Subcutaneous abdominal adipose tissue (tissue), 5 donors: Measurements from ENCODE around the gene CGB3.

Experiments used
- H3K27ac ChIP-seq: one replicate; pipeline ENCODE4 v1.7.0; 2013; ENCODE audit warnings: low read depth, mild to moderate bottlenecking, inconsistent platforms, low read length, moderate library complexity
- H3K27me3 ChIP-seq, 5 donors: one replicate each; pipeline ENCODE4 v1.7.0; 2013; ENCODE audit warnings: low read length in 5 of 5, inconsistent platforms in 1 of 5; ENCODE audit not compliant: control insufficient read depth in 5 of 5, insufficient read depth in 4 of 5
- H3K36me3 ChIP-seq, 5 donors: one replicate each; pipeline ENCODE4 v1.7.0; 2013; ENCODE audit warnings: low read length in 5 of 5; ENCODE audit not compliant: control insufficient read depth in 5 of 5, insufficient read depth in 5 of 5
- H3K4me1 ChIP-seq, 5 donors: one replicate each; pipeline ENCODE4 v1.7.0; 2013; ENCODE audit warnings: low read length in 5 of 5, mild to moderate bottlenecking in 3 of 5, moderate library complexity in 1 of 5; ENCODE audit not compliant: control insufficient read depth in 5 of 5, insufficient read depth in 5 of 5
- H3K4me3 ChIP-seq, 5 donors: one replicate each; pipeline ENCODE4 v1.7.0; 2013; ENCODE audit warnings: low read length in 5 of 5, low read depth in 1 of 5
- H3K9ac ChIP-seq, 5 donors: one replicate each; pipeline ENCODE4 v1.7.0; 2013; ENCODE audit warnings: low read length in 5 of 5, mild to moderate bottlenecking in 4 of 5, moderate library complexity in 3 of 5
- H3K9me3 ChIP-seq, 5 donors: one replicate each; pipeline ENCODE4 v1.7.0; 2013; ENCODE audit warnings: low read length in 5 of 5; ENCODE audit not compliant: control insufficient read depth in 5 of 5
- donor health status: healthy.
- donor health status: healthy.
- donor health status: healthy.
- donor health status: healthy.
- donor health status: healthy.

The CGB3 gene

GRCh38 chr19:48989701-48990291 lies 34.3 kb downstream of the CGB3 start:
- Histone ChIP-seq H3K27me3 (no peaks in the 10 kb centered on the region), H3K4me3 (peak overlapping the region in 1 of 5 donors; percentile 53), H3K9ac (no peak overlapping the region), H3K36me3 (peaks cover 0 to 38% (median 29%) of the 10 kb centered on the region in 5 donors), H3K27ac (peak overlapping the region; percentile 98), H3K9me3 (no peaks in the 10 kb centered on the region), H3K4me1 (peaks cover 6 to 64% (median 54%) of the 10 kb centered on the region in 5 donors)

GRCh38 chr19:48988860-48989259 lies 35.3 kb downstream of the CGB3 start:
- Histone ChIP-seq H3K36me3 (peaks cover 0 to 40% (median 32%) of the 10 kb centered on the region in 5 donors), H3K27ac (no peak overlapping the region), H3K9ac (peak overlapping the region in 1 of 5 donors; percentile 11), H3K4me1 (peaks cover 4 to 57% (median 46%) of the 10 kb centered on the region in 5 donors), H3K9me3 (no peaks in the 10 kb centered on the region), H3K27me3 (no peaks in the 10 kb centered on the region), H3K4me3 (no peak overlapping the region)

GRCh38 chr19:48988286-48988685 lies 35.8 kb downstream of the CGB3 start:
- no peak overlapping the region for H3K9ac ChIP-seq

DNA sequence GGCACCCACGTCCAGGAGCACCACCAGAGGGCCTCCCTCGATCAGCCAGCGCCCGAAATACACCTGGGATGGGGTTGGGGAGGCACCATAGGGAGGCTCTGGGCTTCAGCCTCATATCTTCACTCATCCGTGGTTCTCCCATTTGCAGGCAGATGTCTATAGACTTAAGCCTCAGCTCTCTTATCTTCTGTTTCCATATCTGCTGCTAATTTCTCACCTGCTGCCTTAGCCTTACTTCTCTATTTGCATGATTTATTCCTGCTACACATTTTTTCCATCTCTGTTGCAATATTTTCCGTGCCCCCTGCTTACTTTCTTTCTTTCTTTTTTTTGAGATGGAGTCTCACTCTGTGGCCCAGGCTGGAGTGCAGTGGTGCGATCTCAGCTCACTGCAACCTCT lies 36.8 kb downstream of the CGB3 start:
- Histone ChIP-seq H3K27ac (no peak overlapping the region), H3K9ac (no peak overlapping the region), H3K4me3 (no peak overlapping the region), H3K36me3 (peaks cover 3 to 54% (median 48%) of the 10 kb centered on the region in 5 donors), H3K27me3 (no peaks in the 10 kb centered on the region), H3K9me3 (no peaks in the 10 kb centered on the region), H3K4me1 (peaks cover 2 to 48% (median 36%) of the 10 kb centered on the region in 5 donors)

More at GRCh38 chr19:48988286-48988685, 35.8 kb downstream of the CGB3 start:
- H3K4me1 ChIP-seq: peaks cover 2 to 56% (median 44%) of the 10 kb centered on the region in 5 donors
- H3K4me3 ChIP-seq: no peak overlapping the region
- no peaks in the 10 kb centered on the region for H3K27me3 ChIP-seq
- no peak overlapping the region for H3K27ac ChIP-seq
- peaks cover 3 to 46% (median 38%) of the 10 kb centered on the region in 5 donors for H3K36me3 ChIP-seq
- no peaks in the 10 kb centered on the region for H3K9me3 ChIP-seq

DNA sequence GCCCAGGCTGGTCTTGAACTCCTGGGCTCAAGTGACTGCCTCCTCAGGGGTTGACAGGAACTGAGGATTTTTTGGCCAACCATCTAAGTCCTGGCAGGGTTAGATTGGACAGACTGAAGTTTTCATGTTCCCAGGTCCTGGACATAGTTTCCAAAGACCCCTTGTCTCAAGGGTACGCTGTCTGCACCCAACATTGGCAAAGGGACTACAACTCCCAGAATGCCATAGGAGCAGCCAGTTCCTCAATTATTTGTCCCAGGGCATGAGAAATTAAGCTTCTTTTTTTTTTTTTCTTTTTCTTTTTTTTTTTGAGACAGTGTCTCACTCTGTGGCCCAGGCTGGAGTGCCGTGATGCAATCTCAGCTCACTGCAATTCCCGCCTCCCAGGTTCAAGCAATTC lies 37.9 kb downstream of the CGB3 start:
- Histone ChIP-seq H3K4me1 (peaks cover 0 to 37% (median 25%) of the 10 kb centered on the region in 5 donors), H3K9ac (no peak overlapping the region), H3K27me3 (no peaks in the 10 kb centered on the region), H3K9me3 (no peaks in the 10 kb centered on the region), H3K36me3 (peaks cover 3 to 65% (median 59%) of the 10 kb centered on the region in 5 donors), H3K27ac (peak overlapping the region; percentile 23), H3K4me3 (no peak overlapping the region)

DNA sequence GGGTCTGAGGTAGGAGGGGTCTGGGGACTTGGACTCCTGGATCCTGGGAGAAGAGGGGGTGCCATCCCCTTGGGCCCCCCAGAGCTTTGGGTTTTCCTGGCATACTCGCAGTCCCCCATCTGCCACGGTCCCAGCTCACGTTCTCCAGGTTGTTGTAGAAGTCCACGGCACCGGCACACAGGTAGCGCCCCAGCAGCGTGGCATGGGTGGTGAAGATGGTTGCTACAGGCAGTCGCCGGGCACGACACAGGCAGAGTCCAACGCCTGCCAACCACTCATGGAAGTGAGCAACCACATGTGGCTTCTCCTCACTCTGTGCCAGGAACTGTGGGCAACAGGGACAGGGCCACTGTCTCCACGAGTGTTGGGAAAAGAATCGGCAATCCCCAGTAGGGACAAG lies 38.4 kb downstream of the CGB3 start:
- Histone ChIP-seq H3K36me3 (peaks cover 3 to 66% (median 59%) of the 10 kb centered on the region in 5 donors), H3K9me3 (no peaks in the 10 kb centered on the region)

DNA sequence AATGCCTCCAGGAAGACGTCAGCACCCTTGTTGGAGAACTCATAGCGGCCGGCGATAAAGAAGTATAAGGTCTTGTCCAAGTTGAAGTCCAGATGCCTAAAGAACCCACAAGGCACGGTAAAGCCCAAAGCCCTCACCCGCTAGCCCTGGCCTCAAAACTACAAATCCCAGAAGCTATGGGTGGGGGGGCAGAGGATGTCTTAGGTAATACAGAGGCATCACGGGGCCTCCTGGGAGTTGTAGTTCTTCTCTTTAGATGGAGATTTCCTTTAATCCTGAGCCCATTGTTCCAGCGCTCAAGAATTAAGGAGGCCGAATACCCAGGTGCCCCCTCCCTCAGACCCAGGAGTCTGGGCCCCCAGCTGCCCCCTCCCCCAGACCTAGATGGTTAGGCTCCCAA lies 41.9 kb downstream of the CGB3 start:
- H3K27ac ChIP-seq: no peak overlapping the region
- H3K4me3 ChIP-seq: no peak overlapping the region
- no peak overlapping the region for H3K9ac ChIP-seq
- no peaks in the 10 kb centered on the region for H3K9me3 ChIP-seq
- peaks cover 0 to 15% (median 9%) of the 10 kb centered on the region in 5 donors for H3K4me1 ChIP-seq
- H3K36me3 ChIP-seq: peaks cover 3 to 68% (median 60%) of the 10 kb centered on the region in 5 donors
- no peaks in the 10 kb centered on the region for H3K27me3 ChIP-seq

More for the DNA sequence above, 38.4 kb downstream of the CGB3 start:
- Histone ChIP-seq H3K4me1 (peaks cover 0 to 32% (median 20%) of the 10 kb centered on the region in 5 donors), H3K9ac (no peak overlapping the region), H3K4me3 (no peak overlapping the region), H3K27me3 (no peaks in the 10 kb centered on the region), H3K27ac (peak overlapping the region; percentile 23)

DNA sequence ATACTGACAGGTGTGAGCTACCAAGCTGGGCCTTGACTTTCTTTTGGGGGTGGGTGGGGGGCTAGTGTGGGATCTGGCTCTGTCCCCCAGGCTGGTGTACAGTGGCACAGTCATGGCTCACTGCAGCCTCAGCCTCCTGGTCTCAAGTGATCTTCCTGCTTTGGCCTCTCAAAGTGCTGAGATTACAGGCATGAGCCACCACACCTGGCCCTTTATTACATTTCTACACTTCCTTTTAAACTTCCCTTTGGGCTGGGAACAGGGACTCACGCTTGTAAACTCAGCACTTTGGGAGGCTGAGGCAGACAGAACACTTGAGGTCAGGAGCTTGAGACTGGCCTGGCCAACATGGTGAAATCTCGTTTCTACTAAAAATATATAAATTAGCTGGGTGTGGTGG lies 47.1 kb downstream of the CGB3 start:
- Histone ChIP-seq H3K36me3 (peaks cover 0 to 64% (median 47%) of the 10 kb centered on the region in 5 donors), H3K9ac (no peak overlapping the region), H3K27ac (no peak overlapping the region), H3K27me3 (no peaks in the 10 kb centered on the region), H3K4me1 (peaks cover 0 to 4% (median 0%) of the 10 kb centered on the region in 5 donors), H3K9me3 (no peaks in the 10 kb centered on the region), H3K4me3 (no peak overlapping the region)

DNA sequence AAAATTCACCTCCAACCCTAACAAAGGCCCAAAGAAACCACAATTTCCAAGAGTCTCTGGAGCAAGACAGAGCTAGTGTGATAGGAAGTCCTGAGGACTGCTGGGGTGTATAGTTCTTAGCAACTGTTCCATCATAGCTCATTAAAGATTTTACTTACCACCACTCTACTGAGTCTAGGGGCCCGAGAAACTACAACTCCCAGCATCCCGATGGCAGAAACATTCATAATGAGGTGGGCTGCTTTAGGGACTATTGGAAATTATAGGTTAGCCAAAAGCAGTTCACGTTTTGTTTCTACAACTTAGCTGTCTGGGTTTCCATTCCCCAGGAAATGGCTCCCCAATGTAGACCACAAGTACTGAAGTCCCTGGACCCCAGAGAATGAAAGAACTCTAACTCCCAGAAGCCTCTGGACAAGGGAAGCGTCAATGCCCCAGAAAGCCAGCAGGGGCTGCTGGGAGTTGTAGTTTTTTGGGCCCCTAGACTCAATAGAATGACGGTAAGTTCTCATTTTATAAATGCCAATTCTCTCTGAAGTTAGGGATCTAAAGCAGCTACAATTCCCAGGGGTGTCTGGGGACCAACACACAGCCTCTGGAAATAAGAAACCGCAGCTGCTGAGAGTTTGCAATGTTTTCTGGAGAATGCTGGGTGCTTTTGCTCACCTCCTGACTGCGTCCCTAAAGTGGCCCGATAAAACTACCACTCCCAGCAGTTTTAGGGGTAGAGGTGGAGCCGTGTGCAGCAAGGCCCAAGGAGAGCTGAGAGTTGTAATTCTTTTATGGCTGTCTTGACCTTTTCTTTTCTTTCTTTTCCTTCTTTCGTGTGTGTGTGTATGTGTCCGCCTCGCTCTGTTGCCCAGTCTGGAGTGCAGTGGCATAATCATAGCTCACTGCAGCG lies 47.9 kb downstream of the CGB3 start:
- no peaks in the 10 kb centered on the region for H3K27me3 ChIP-seq
- H3K9me3 ChIP-seq: no peaks in the 10 kb centered on the region
- no peak overlapping the region for H3K9ac ChIP-seq
- H3K36me3 ChIP-seq: peaks cover 0 to 61% (median 38%) of the 10 kb centered on the region in 5 donors
- peaks cover 0 to 4% (median 0%) of the 10 kb centered on the region in 5 donors for H3K4me1 ChIP-seq
- no peak overlapping the region for H3K27ac ChIP-seq
- H3K4me3 ChIP-seq: no peak overlapping the region
